HEK293 (cell line): ENCODE results near the gene UPK1A.
A peak's percentile ranks its signal among the peaks of the same experiment; 100 is the strongest.

Experiments used
- CTCF ChIA-PET: fragments of 350-600 bp; formaldehyde crosslinking; extraction: SDS; loops from one replicate; lab custom pipeline; 2021; ENCODE audit warnings: antibody characterized with exemption; lab: Yijun Ruan, JAX
- POLR2A ChIA-PET: fragments of 300-600 bp; formaldehyde crosslinking; extraction: SDS; loops from one replicate; lab custom pipeline; 2020; ENCODE audit warnings: antibody characterized with exemption, inconsistent platforms; lab: Yijun Ruan, JAX
- H3K27ac ChIP-seq: fragments of 200-500 bp; sonication (Bioruptor generic); 2 replicates; pipeline ENCODE4 v1.5.1; 2014; ENCODE audit warnings: low read depth, low read length, control low read depth, inconsistent platforms; ENCODE audit errors: extremely low read depth
- H3K36me3 ChIP-seq, 2 experiments: fragments of 200-500 bp in 1 of 2; sonication (Bioruptor generic) in 1 of 2; 1 replicate in 1 of 2; 2 replicates in 1 of 2; pipeline ENCODE4 v1.5.1; 2014 to 2017; ENCODE audit warnings: inconsistent platforms in 2 of 2, low read length in 2 of 2; ENCODE audit not compliant: control insufficient read depth in 2 of 2, insufficient read depth in 1 of 2
- H3K4me1 ChIP-seq: fragments of 200-500 bp; sonication (Bioruptor generic); 2 replicates; pipeline ENCODE4 v1.5.1; 2014; ENCODE audit warnings: mild to moderate bottlenecking, low read length, inconsistent platforms; ENCODE audit not compliant: control insufficient read depth, insufficient read depth
- H3K4me3 ChIP-seq: 2 replicates; pipeline ENCODE4 v1.5.1; 2011; ENCODE audit warnings: low read depth, mild to moderate bottlenecking, control low read depth, low read length, moderate library complexity
- H3K9me3 ChIP-seq: fragments of 200-500 bp; sonication (Bioruptor generic); 2 replicates; pipeline ENCODE4 v1.5.1; 2014; ENCODE audit warnings: low read depth, low read length, inconsistent platforms; ENCODE audit not compliant: control insufficient read depth, insufficient read depth
- GLI2 ChIP-seq: fragments of 450-650 bp; formaldehyde crosslinking; IDR thresholded peaks from 2 replicates; pipeline ENCODE4; 2017; ENCODE audit warnings: missing biosample characterization, missing genetic modification characterization, low read depth, borderline replicate concordance
- PRDM1 ChIP-seq: fragments of 450-650 bp; formaldehyde crosslinking; IDR thresholded peaks from 2 replicates; pipeline ENCODE4; 2016; ENCODE audit warnings: missing biosample characterization, missing genetic modification characterization
- PRDM4 ChIP-seq: fragments of 450-650 bp; formaldehyde crosslinking; IDR thresholded peaks from 2 replicates; pipeline ENCODE4 v1.5.1; 2017; ENCODE audit warnings: missing biosample characterization, missing genetic modification characterization
- RBAK ChIP-seq: fragments of 450-650 bp; formaldehyde crosslinking; IDR thresholded peaks from 2 replicates; pipeline ENCODE4 v1.5.1; 2016; ENCODE audit warnings: missing biosample characterization, missing genetic modification characterization
- ZEB2 ChIP-seq: fragments of 450-650 bp; formaldehyde crosslinking; IDR thresholded peaks from 2 replicates; pipeline ENCODE4 v1.5.1; 2016; ENCODE audit warnings: missing biosample characterization, missing genetic modification characterization
- ZNF138 ChIP-seq: fragments of 450-650 bp; formaldehyde crosslinking; IDR thresholded peaks from 2 replicates; pipeline ENCODE4 v1.5.1; 2016; ENCODE audit warnings: missing biosample characterization, missing genetic modification characterization, borderline replicate concordance
- ZNF223 ChIP-seq: fragments of 450-650 bp; formaldehyde crosslinking; IDR thresholded peaks from 2 replicates; pipeline ENCODE4 v1.5.1; 2016; ENCODE audit warnings: missing biosample characterization, missing genetic modification characterization
- ZNF23 ChIP-seq: fragments of 450-650 bp; formaldehyde crosslinking; IDR thresholded peaks from 2 replicates; pipeline ENCODE4 v1.5.1; 2016; ENCODE audit warnings: missing biosample characterization, missing genetic modification characterization, borderline replicate concordance
- ZNF354C ChIP-seq: fragments of 450-650 bp; formaldehyde crosslinking; IDR thresholded peaks from 2 replicates; pipeline ENCODE4 v1.5.1; 2016; ENCODE audit warnings: missing biosample characterization, missing genetic modification characterization, low read depth, borderline replicate concordance
- ZNF548 ChIP-seq: fragments of 450-650 bp; formaldehyde crosslinking; IDR thresholded peaks from 2 replicates; pipeline ENCODE4 v1.5.1; 2016; ENCODE audit warnings: missing biosample characterization, missing genetic modification characterization
- ZNF558 ChIP-seq: fragments of 450-650 bp; formaldehyde crosslinking; IDR thresholded peaks from 2 replicates; pipeline ENCODE4 v1.5.1; 2016; ENCODE audit warnings: missing biosample characterization, missing genetic modification characterization
- ZNF624 ChIP-seq: fragments of 450-650 bp; formaldehyde crosslinking; IDR thresholded peaks from 2 replicates; pipeline ENCODE4 v1.5.1; 2017; ENCODE audit warnings: missing biosample characterization, missing genetic modification characterization
- TF ChIP-seq, protein P1 (sequence below): fragments of 450-650 bp; formaldehyde crosslinking; IDR thresholded peaks from 2 replicates; pipeline ENCODE4 v1.5.1; 2016; ENCODE audit warnings: missing biosample characterization, missing genetic modification characterization
- TF ChIP-seq, protein P2 (sequence below): IDR thresholded peaks from 2 replicates; pipeline ENCODE4 v1.6.1; 2011; ENCODE audit warnings: mild to moderate bottlenecking, low read depth, low read length, borderline replicate concordance

Gene UPK1A

GRCh38 chr19:35695895-35696422 is 29.6 kb downstream of the UPK1A start:
- ChIA-PET POLR2A (interaction anchor here (1.2 to 2.4 kb wide), 2 partner anchors 18 to 235 kb away, joined by 3 to 6 read pairs; no protein-coding TSS in a partner anchor), CTCF (interaction anchor here (0.5 to 10.4 kb wide), 14 partner anchors 8 to 1521 kb away, joined by 3 to 119 read pairs (median 4); partner anchors contain the start of genes LIN37, PSENEN, U2AF1L4 and ZBTB32)
- no peaks in the 10 kb centered on the region for H3K4me1 ChIP-seq
- H3K36me3 ChIP-seq: no peaks in the 10 kb centered on the region
- no peaks in the 10 kb centered on the region; the same call in 1 of the 2 replicates for H3K9me3 ChIP-seq
- H3K27ac ChIP-seq: no peak overlapping the region
- no peak overlapping the region for H3K4me3 ChIP-seq
- TF ChIP-seq ZNF548 (tag by site-specific recombination) (peak; percentile 97), ZNF23 (tag by site-specific recombination) (no peak), RBAK (peak; percentile 94)
- TF ChIP-seq, protein P1, sequence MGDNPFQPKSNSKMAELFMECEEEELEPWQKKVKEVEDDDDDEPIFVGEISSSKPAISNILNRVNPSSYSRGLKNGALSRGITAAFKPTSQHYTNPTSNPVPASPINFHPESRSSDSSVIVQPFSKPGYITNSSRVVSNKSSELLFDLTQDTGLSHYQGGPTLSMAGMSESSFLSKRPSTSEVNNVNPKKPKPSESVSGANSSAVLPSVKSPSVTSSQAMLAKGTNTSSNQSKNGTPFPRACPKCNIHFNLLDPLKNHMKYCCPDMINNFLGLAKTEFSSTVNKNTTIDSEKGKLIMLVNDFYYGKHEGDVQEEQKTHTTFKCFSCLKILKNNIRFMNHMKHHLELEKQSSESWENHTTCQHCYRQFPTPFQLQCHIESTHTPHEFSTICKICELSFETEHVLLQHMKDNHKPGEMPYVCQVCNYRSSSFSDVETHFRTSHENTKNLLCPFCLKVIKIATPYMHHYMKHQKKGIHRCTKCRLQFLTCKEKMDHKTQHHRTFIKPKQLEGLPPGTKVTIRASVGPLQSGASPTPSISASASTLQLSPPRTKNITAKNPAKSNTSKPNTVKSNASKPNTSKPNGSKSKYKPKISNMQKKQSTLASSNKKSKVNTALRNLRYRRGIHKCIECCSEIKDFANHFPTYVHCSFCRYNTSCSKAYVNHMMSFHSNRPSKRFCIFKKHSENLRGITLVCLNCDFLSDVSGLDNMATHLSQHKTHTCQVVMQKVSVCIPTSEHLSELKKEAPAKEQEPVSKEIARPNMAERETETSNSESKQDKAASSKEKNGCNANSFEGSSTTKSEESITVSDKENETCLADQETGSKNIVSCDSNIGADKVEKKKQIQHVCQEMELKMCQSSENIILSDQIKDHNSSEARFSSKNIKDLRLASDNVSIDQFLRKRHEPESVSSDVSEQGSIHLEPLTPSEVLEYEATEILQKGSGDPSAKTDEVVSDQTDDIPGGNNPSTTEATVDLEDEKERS: 0 out of 2 replicates have a peak, but pooled peaks have one; percentile 11
- TF ChIP-seq, protein P2, sequence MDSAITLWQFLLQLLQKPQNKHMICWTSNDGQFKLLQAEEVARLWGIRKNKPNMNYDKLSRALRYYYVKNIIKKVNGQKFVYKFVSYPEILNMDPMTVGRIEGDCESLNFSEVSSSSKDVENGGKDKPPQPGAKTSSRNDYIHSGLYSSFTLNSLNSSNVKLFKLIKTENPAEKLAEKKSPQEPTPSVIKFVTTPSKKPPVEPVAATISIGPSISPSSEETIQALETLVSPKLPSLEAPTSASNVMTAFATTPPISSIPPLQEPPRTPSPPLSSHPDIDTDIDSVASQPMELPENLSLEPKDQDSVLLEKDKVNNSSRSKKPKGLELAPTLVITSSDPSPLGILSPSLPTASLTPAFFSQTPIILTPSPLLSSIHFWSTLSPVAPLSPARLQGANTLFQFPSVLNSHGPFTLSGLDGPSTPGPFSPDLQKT: no peak
- TF ChIP-seq, all 188 proteins: peak for 3

GRCh38 chr19:35696835-35697234 is 30.5 kb downstream of the UPK1A start:
- no peaks in the 10 kb centered on the region; the same call in 1 of the 2 replicates for H3K4me1 ChIP-seq
- no peaks in the 10 kb centered on the region for H3K36me3 ChIP-seq
- H3K4me3 ChIP-seq: no peak overlapping the region
- TF ChIP-seq PRDM1 (tag by site-specific recombination): no peak
- TF ChIP-seq ZNF354C: no peak
- TF ChIP-seq ZNF558: no peak
- no peak for TF ChIP-seq PRDM4 (tag by site-specific recombination)
- TF ChIP-seq ZEB2: no peak
- TF ChIP-seq GLI2 (tag by site-specific recombination): no peak
- TF ChIP-seq ZNF624 (tag by site-specific recombination): no peak
- TF ChIP-seq ZNF223: no peak
- TF ChIP-seq ZNF138 (tag by site-specific recombination): no peak
- no peaks in the 10 kb centered on the region; the same call in 1 of the 2 replicates for H3K9me3 ChIP-seq
- POLR2A ChIA-PET: interaction anchor here (0.7 to 2.4 kb wide), 3 partner anchors 15 to 234 kb away, joined by 3 to 6 read pairs (median 4); no protein-coding TSS in a partner anchor
- H3K27ac ChIP-seq: no peak overlapping the region
- CTCF ChIA-PET: interaction anchor here (0.5 to 10.4 kb wide), 11 partner anchors 9 to 379 kb away, joined by 3 to 119 read pairs (median 3); partner anchors contain the start of genes LIN37, PSENEN and U2AF1L4
